ENCODE measurements around the gene HYAL3. TPM values are rescaled to one million over a fixed set of nuclear protein-coding genes. Genes with fewer than 3 reads are reported as not detected.

HYAL3 gene
- total RNA-seq, 1 experiment from 2014 or later, result 20.8 TPM

GRCh38 chr3:50302095-50303012, 3.1 kb upstream of the HYAL3 start:
- Histone ChIP-seq H3K36me3 (ENCODE audit: low read depth, low read length) (no peaks in the 10 kb centered on the region), H3K9me3 (ENCODE audit: low read length) (0 out of 2 replicates have a peak, but pooled peaks cover 5% of the 10 kb centered on the region), H3K4me2 (ENCODE audit: low read length) (no peak overlapping the region), H3K4me1 (ENCODE audit: insufficient read depth, low read length) (peaks cover 20% of the 10 kb centered on the region), H3K79me2 (ENCODE audit: low read length) (peaks cover 14% of the 10 kb centered on the region), H3K4me3 (ENCODE audit: low read length) (no peak overlapping the region), H4K20me1 (ENCODE audit: low read length) (no peaks in the 10 kb centered on the region), H3K27me3 (ENCODE audit: low read length) (no peaks in the 10 kb centered on the region), H3K9ac (ENCODE audit: low read length) (no peak overlapping the region), H3K27ac (ENCODE audit: low read length) (no peak overlapping the region), H3F3A (ENCODE audit: low read length, unreplicated experiment) (no peaks in the 10 kb centered on the region), H2AFZ (ENCODE audit: low read length) (no peak overlapping the region), H3K9me2 (replicated peaks; ENCODE audit: low read length) (no peaks in the 10 kb centered on the region)
- DNase-seq (no peak), ATAC-seq (no peak)
- no TSS peak for BruUV-seq (replicated peaks)
- ChIA-PET CTCF (interaction anchor here (0.6 to 1.0 kb wide), 2 partner anchors 22 to 170 kb away, joined by 4 to 22 read pairs; no protein-coding TSS in a partner anchor), POLR2A (ENCODE audit: unreplicated experiment) (no interaction called here)
- no peak for TF ChIP-seq CTCF (conservative IDR thresholded peaks at IDR 0.05; ENCODE audit: low read depth, low read length)
- no peak for TF ChIP-seq EZH2phosphoT487 (IDR thresholded peaks at IDR 0.05; ENCODE audit: borderline replicate concordance, low read length)
- TF ChIP-seq EZH2 (IDR thresholded peaks at IDR 0.05; ENCODE audit: low read length, unreplicated experiment), result no peak
- intact Hi-C loops (cut with micrococcal nuclease), result no loop called here

GRCh38 chr3:50300681-50301254, 1.6 kb upstream of the HYAL3 start:
- peak overlapping the region; percentile 71 for H3K4me2 ChIP-seq (ENCODE audit: low read length)
- ChIA-PET CTCF (no interaction called here), POLR2A (ENCODE audit: unreplicated experiment) (interaction anchor here (0.6 kb wide), 1 partner anchor 1861 kb away, joined by 4 read pairs; the partner anchor contains the start of genes CCDC51 and TMA7)
- H3K79me2 ChIP-seq (ENCODE audit: low read length), result peaks cover 14% of the 10 kb centered on the region
- no peaks in the 10 kb centered on the region for H3K27me3 ChIP-seq (ENCODE audit: low read length)
- no peak for DNase-seq
- TF ChIP-seq EZH2 (IDR thresholded peaks at IDR 0.05; ENCODE audit: low read length, unreplicated experiment), result no peak
- TF ChIP-seq CTCF (conservative IDR thresholded peaks at IDR 0.05; ENCODE audit: low read depth, low read length), result no peak
- TF ChIP-seq EZH2phosphoT487 (IDR thresholded peaks at IDR 0.05; ENCODE audit: borderline replicate concordance, low read length), result no peak
- peak overlapping the region; percentile 90 for H3K27ac ChIP-seq (ENCODE audit: low read length)
- H3K36me3 ChIP-seq (ENCODE audit: low read depth, low read length), result no peaks in the 10 kb centered on the region
- H3K9ac ChIP-seq (ENCODE audit: low read length), result peak overlapping the region; percentile 81
- H3K9me3 ChIP-seq (ENCODE audit: low read length), result 0 out of 2 replicates have a peak, but pooled peaks cover under 1% of the 10 kb centered on the region
- no peaks in the 10 kb centered on the region for H4K20me1 ChIP-seq (ENCODE audit: low read length)
- intact Hi-C loops (cut with micrococcal nuclease), result no loop called here
- no peak for ATAC-seq
- no peaks in the 10 kb centered on the region for H3F3A ChIP-seq (ENCODE audit: low read length, unreplicated experiment)
- BruUV-seq (replicated peaks), result no TSS peak
- H3K9me2 ChIP-seq (replicated peaks; ENCODE audit: low read length), result no peaks in the 10 kb centered on the region
- H3K4me1 ChIP-seq (ENCODE audit: insufficient read depth, low read length), result peaks cover 20% of the 10 kb centered on the region
- no peak overlapping the region for H2AFZ ChIP-seq (ENCODE audit: low read length)
- H3K4me3 ChIP-seq (ENCODE audit: low read length), result no peak overlapping the region
